ENCODE results near the gene SLIT3.

SLIT3 gene

GRCh38 chr5:168863021-168863420, 437.9 kb downstream of the SLIT3 start:
- no peak for TF ChIP-seq CTCF (IDR thresholded peaks at IDR 0.05; ENCODE audit: low read length, missing control alignments)
- no peak overlapping the region for H3K4me3 ChIP-seq (replicated peaks; ENCODE audit: low read depth, low read length)
- DNase-seq (ENCODE audit: low read depth) = no peak

- no peak for TF ChIP-seq CTCF (IDR thresholded peaks at IDR 0.05; ENCODE audit: low read length, missing control alignments)
- no peak overlapping the region for H3K4me3 ChIP-seq (replicated peaks; ENCODE audit: low read depth, low read length)
- no peak for DNase-seq (ENCODE audit: low read depth)
These were observed 440.4 kb downstream of the SLIT3 start for GRCh38 chr5:168860503-168860902.

GRCh38 chr5:168860081-168860480, 440.9 kb downstream of the SLIT3 start:
- H3K4me3 ChIP-seq (replicated peaks; ENCODE audit: low read depth, low read length) = no peak overlapping the region
- no peak for DNase-seq (ENCODE audit: low read depth)
- no peak for TF ChIP-seq CTCF (IDR thresholded peaks at IDR 0.05; ENCODE audit: low read length, missing control alignments)

- no peak for TF ChIP-seq CTCF (IDR thresholded peaks at IDR 0.05; ENCODE audit: low read length, missing control alignments)
- no peak for DNase-seq (ENCODE audit: low read depth)
- H3K4me3 ChIP-seq (replicated peaks; ENCODE audit: low read depth, low read length) = no peak overlapping the region
These were observed 441.5 kb downstream of the SLIT3 start for GRCh38 chr5:168859471-168859870.

- DNase-seq (ENCODE audit: low read depth) = no peak
- no peak for TF ChIP-seq CTCF (IDR thresholded peaks at IDR 0.05; ENCODE audit: low read length, missing control alignments)
- no peak overlapping the region for H3K4me3 ChIP-seq (replicated peaks; ENCODE audit: low read depth, low read length)
These were observed 441.9 kb downstream of the SLIT3 start for GRCh38 chr5:168858994-168859393.

- no peak for TF ChIP-seq CTCF (IDR thresholded peaks at IDR 0.05; ENCODE audit: low read length, missing control alignments)
- DNase-seq (ENCODE audit: low read depth) = no peak
- H3K4me3 ChIP-seq (replicated peaks; ENCODE audit: low read depth, low read length) = no peak overlapping the region
These were observed 442.6 kb downstream of the SLIT3 start for GRCh38 chr5:168858371-168858770.

GRCh38 chr5:168853972-168854371, 447.0 kb downstream of the SLIT3 start:
- no peak for DNase-seq (ENCODE audit: low read depth)
- TF ChIP-seq CTCF (IDR thresholded peaks at IDR 0.05; ENCODE audit: low read length, missing control alignments) = no peak
- no peak overlapping the region for H3K4me3 ChIP-seq (replicated peaks; ENCODE audit: low read depth, low read length)

Measured in fibroblast of pulmonary artery (primary cell).